ENCODE data around the gene BMI1.

The BMI1 gene

GRCh38 chr10:22333975-22334282, 13.0 kb downstream of the BMI1 start:
- DNase-seq (ENCODE audit: extremely low read depth, low read depth) = no peak
- no peak for TF ChIP-seq CTCF (IDR thresholded peaks at IDR 0.05; ENCODE audit: low read depth, low read length)

DNA sequence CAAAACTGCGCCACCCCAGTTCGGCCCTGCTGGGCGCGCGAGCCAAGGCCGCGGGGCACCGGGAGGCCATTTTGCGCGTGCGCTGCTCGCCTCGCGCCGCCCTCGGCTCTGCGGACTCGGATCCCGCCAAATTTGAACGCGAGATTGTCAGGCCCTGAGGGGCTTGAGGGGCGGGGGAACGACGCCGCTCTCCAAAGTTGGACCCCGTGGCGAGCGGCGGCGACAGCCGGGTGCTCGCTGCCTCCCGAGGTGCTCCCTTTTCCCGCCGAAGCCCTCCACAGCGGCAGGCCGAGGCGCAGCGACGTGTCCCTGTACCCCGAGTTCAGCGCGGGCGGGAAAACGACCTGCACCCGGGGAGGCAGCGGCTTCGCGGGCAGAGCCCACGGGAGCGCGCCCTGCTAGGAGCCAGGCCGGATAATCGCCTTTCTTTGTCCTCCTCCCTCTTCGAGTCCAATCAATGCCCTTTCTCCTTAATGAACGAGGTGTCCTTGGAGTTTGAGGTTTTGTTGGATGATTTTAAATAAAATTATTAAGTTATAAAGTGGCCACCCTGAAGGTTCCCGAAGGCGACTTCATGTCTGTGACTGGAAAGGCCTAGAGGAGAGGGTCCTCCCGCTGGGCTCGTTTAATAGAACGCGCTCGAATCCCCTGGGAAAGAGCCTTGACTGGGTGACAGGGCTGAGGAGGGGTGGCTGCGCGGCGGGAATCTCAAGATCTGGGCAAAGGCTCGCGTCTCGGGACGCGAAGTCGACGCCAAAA, 13.7 kb downstream of the BMI1 start:
- TF ChIP-seq CTCF (IDR thresholded peaks at IDR 0.05; ENCODE audit: low read depth, low read length) = no peak
- no peak for DNase-seq (ENCODE audit: extremely low read depth, low read depth)

DNA sequence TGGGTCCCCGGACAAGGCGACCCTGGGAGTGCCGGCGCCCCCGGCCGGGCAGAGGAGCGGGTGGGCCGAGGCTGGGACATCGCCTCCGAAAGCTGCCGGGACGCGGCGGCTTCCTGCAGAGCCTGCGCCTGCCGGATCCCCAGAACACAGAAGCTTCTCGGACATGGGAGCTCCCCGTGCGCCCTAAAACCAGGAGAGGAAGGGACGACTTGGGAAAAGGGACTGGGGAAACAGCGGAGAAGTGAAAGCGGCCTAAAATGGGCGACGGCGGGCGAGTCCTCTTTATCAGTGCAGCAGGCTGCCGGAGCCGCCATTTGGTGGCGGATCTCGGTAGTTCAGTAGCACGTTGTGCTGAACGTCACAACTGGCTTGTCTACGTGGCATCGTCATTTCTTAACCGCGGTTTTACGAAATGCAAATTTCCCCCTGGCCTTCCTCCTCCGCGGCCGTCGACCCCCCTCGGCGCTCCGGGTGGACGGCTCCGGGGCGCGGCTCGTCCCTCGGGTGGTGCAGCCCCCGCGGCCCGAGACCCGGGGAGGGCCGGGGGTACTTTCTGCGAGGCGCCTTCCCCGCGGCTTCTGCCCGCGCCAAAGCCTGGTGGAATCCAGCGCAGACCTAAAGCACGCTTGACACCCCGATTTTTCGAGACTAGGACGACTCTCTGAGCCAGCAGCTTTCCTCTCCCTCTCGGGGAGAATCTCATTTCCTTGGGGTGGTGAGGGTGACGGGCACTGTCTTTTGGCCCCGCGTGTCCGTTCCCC, 14.5 kb downstream of the BMI1 start:
- no peak for DNase-seq (ENCODE audit: extremely low read depth, low read depth)
- TF ChIP-seq CTCF (IDR thresholded peaks at IDR 0.05; ENCODE audit: low read depth, low read length) = no peak

DNA sequence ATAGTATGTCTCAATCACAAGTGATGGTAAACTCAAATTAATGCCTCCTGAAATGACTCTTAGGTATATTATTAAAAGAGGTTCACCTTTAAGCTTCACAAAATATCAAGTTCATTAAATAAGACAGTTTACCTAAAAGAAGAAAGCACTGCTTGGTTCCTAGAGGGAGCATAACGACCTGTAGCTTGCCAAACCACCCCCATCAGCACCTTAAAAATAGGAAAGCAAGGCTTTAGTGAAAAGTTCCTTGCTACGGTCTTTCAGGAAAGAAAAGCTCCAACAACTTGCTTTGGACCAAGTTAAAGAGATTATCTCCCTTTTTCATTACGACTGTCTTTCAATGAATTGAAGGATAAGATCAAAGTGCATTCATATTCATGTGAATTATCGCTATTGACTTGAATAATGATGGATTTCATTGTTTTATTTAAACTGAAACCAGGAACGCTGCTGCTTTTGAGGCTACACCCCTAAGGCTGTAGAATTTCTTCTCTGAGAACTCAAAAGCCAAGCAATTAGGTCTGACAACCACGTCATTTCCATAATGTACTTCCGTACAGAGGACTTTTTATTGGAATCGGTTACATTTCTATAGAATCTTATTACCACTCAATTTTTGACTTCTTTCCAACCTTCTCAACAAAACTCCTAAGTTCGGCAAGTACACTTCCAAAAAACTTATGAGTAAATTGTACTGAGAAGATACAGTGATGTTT, 17.4 kb downstream of the BMI1 start:
- DNase-seq (ENCODE audit: extremely low read depth, low read depth) = no peak
- no peak for TF ChIP-seq CTCF (IDR thresholded peaks at IDR 0.05; ENCODE audit: low read depth, low read length)

DNA sequence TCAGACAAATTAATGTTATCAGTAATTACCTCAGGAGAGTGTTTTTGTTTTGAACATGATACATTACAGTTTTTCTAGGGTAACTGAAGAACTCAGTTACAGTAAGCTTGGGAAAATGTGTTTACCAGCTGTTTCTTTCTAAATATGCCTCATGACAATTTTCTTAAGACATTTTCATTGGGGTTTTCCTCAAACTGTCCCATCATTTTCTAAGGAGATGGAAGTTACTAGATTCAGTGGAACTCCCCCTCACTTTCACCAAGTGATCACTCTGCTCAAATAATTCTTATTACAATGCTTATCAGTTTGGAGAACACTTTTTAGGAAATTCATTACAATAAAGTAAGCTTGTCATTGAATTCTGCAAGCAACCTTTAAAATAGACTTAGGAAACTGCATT, 18.0 kb downstream of the BMI1 start:
- no peak for DNase-seq (ENCODE audit: extremely low read depth, low read depth)
- no peak for TF ChIP-seq CTCF (IDR thresholded peaks at IDR 0.05; ENCODE audit: low read depth, low read length)

GRCh38 chr10:22339761-22340328, 18.9 kb downstream of the BMI1 start:
- no peak for TF ChIP-seq CTCF (IDR thresholded peaks at IDR 0.05; ENCODE audit: low read depth, low read length)

More at GRCh38 chr10:22339761-22340328, 18.9 kb downstream of the BMI1 start:
- no peak for DNase-seq (ENCODE audit: extremely low read depth, low read depth)

Data from AG09319 (cell line).